Measurements from ENCODE around the gene PADI3.

The PADI3 gene

DNA sequence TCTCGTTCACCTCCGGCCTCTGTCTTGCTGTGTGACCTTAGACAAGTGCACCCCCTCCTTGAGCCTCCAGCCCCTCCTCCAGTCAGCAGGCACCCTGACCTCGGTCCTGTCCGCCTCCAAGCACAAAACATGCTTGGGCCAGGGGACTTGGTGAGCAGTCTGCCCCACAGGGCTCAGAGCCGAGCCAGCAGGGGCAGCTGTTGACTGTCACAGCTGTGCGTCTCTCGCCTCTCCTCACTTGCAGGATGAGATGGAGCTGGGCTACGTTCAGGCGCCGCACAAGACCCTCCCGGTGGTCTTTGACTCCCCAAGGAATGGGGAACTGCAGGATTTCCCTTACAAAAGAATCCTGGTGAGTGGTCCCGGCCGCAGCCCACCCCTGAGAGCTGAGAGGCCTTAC lies 24.2 kb downstream of the PADI3 start:
- no peak for DNase-seq (ENCODE audit: low read depth in 3 of 3)

DNA sequence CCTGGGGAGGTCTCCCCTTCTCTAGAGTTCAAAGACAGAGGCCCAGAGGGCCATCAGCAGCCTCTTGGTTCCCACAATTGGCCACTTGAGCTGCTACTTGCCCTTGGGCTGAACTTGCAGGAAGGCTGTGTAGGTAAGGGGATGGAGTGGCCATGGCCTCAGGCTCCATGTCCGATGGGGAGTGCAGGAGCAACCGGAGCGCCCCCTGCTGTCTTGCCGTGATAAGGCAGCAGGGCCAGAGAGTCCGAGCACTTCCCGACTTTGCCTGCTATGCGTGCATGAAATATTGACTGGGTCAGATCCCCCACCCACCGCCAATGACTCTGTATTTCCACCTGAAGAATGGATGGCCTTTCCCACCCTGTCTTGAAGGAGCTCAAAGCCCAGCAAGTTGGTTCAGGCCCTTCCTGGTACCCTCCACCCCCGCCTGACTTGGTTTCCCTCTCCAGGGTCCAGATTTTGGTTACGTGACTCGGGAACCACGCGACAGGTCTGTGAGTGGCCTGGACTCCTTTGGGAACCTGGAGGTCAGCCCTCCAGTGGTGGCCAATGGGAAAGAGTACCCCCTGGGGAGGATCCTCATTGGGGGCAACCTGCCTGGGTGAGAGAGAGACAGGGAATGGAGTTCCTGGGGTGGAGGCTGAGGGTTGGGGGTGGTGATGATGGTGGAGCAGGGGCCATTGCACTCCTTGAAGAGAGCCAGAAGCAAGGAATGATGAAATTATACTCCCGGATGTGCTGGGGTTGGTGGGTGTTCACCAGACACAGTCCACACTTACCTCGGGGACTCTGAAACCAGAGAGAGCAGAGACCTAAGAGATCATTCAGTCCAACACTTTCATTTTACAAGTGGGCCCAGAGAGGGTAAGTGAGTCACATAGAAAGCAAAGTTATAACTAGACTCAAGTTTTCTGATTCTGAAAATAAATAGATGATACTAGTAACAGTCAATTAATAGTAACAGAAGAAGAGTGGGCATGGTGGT lies 25.6 kb downstream of the PADI3 start:
- peak in 1 of 3 experiments; percentile 39 for DNase-seq (ENCODE audit: low read depth in 3 of 3)

GRCh38 chr1:17276568-17276967 lies 27.7 kb downstream of the PADI3 start:
- DNase-seq (ENCODE audit: low read depth in 3 of 3): no peak

GRCh38 chr1:17277511-17278159 lies 28.7 kb downstream of the PADI3 start:
- no peak for DNase-seq (ENCODE audit: low read depth in 3 of 3)

DNA sequence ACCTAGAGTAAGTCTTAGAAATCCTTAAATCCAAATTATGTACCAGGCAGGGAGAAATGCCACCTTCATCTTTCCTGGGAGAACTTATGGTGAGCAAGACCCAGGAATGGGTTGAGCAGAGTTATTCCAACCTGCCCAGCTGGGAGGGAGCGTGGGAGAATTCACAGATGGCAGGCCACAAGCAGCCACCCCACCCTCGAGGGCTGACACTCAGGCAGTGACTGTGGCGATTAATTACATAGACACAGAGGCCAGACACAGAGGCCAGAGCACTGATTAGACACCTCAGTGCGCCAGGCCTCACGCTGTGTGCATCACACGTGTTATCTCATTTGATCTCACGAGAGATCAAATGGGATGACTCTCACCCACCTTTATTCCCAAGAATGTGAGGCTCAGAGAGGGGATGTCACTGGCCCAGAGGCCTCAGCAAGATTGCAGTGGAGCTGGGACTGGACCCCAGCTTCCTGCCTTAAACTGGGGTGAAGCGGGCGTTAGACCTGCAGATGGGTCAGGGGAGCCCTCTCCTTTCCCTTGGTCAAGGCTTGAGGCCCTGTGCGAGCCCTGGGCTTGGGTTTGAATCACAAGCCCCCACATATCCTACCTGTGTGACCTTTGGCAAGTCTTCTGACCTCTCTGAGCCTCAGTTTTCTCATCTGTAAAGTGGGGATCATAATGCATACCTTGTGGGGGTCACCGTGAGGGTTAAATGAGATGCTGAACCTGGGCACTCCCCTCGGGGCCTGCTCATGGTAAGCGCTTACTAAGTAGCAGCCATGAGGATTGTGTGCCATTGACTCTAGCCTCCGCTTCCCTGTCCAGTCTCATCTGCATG lies 30.3 kb downstream of the PADI3 start:
- no peak for DNase-seq (ENCODE audit: low read depth in 3 of 3)

DNA sequence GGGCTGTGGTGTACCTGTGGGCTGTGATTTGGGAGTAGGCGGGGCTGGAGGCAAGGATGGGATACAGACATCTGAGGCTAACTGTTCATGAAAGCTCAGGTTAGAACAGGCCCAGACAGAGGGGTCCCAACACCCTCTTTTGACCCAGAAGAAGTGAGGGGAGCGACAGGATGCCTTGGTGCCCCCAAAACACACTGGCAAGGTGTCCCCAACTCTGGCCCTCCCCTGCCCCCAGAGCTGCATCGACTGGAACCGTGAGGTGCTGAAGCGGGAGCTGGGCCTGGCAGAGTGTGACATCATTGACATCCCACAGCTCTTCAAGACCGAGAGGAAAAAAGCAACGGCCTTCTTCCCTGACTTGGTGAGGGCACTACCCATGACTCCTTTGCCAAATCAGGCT lies 31.5 kb downstream of the PADI3 start:
- no peak for DNase-seq (ENCODE audit: low read depth in 3 of 3)

- DNase-seq (ENCODE audit: low read depth in 3 of 3): no peak
Observed at GRCh38 chr1:17280894-17281293, 32.0 kb downstream of the PADI3 start.

- DNase-seq (ENCODE audit: low read depth in 3 of 3): no peak
Observed at GRCh38 chr1:17281775-17282181, 32.9 kb downstream of the PADI3 start.

DNA sequence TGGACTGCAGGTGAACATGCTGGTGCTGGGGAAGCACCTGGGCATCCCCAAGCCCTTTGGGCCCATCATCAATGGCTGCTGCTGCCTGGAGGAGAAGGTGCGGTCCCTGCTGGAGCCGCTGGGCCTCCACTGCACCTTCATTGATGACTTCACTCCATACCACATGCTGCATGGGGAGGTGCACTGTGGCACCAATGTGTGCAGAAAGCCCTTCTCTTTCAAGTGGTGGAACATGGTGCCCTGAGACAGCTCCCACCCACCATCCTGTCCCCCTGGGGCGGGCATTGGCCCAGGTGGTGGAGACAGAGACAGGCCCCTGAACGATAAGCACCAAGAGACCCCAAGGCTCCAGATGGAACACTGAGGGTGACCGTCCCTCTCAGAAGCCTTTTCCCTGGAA lies 33.9 kb downstream of the PADI3 start:
- DNase-seq (ENCODE audit: low read depth in 3 of 3): no peak

DNA sequence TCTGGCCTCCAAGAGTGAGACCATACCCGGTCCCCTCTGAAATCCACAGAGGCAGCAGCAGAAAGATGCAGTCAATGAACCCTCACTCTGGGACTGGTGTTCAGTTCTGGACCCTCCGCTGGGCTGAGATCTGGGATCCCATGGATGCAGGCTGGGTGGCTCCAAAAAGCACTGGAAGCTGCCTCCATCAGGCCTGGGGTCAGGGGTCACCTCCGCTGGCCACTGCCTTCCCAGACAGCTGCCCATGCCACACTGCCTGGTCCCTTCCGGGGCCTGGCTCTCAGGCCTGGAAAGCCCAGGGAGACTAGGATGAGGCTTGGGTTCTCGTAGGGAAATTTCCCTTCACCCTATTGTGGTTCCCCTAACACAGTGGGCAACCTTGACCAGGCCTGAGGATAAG lies 37.7 kb downstream of the PADI3 start:
- no peak for DNase-seq (ENCODE audit: low read depth in 3 of 3)

- DNase-seq (ENCODE audit: low read depth in 3 of 3): no peak
Observed at GRCh38 chr1:17287130-17287776, 38.4 kb downstream of the PADI3 start.

DNA sequence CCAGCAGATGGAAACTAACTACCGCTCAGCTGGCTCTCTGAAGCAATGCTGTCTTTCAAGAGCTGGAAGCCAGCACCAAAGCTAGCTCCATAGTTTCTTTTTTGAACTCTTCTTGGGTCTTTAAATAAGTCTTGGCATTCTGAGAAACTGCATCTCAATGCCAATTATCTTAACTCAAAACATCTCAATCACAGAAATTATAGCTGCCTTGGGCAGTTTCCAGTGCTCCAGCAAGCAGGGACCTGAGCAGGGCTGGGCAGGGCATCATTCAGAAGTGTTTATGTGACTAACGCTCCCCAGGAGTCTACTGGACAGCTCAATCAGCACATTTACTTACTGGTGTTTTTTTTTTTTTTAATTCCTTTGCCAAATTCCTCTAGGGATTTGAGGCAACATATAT lies 40.8 kb downstream of the PADI3 start:
- DNase-seq (ENCODE audit: low read depth in 3 of 3): no peak

GRCh38 chr1:17290553-17290952 lies 41.7 kb downstream of the PADI3 start:
- no peak for DNase-seq (ENCODE audit: low read depth in 3 of 3)

- DNase-seq (ENCODE audit: low read depth in 3 of 3): no peak
Observed at GRCh38 chr1:17292299-17293160, 43.6 kb downstream of the PADI3 start.

DNA sequence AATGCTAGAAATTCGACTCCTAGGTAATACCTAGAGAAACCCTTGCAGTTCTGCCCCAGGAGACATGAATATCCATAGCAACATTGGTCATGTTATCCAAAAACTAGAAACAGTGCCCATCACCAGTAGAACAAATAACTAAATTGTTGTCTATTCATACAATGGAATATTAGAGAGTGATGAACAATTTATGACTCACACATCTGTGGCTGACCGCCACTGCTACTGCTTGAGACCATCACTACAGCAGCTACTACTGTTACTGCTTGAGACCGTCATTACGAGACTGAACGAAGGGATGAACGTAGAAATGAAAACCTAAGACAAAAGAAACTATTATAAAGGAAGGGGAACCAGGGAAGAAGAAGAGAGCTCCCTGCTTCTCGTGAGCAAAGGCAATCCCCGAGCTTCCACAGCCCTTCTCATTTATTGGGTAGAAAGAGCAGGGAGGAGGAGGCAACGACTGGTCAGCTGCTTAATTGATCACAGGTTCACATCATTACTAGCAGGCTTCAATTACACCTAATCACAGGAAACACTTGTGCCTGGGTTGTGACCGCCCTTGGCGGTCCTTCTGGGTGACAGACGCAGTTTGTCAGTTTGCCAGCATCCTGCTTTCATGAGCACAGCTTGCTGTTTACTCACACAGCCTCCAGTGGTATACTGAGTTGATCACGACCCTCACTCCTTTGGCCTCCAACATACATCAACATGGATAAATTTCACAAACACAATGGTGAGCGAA lies 45.0 kb downstream of the PADI3 start:
- no peak for DNase-seq (ENCODE audit: low read depth in 3 of 3)

DNA sequence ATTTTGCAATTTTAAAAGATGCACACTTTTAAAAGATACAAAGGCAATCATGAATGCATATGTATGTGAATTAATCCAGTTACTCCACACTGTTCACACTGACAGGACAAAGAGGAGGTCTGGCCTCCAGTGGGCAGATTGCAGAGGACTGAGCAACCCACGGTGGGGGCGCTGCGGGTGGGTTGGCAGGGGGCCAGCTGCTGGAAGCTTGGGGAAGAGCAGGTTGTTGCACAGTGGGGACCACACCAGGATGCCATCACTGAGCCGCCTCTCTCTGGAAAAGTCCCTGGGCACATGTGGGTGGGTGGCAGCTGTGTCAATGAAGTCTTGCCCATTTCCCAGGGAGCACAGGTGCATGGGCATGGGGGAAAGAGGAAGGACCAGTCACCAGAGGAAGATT lies 46.4 kb downstream of the PADI3 start:
- DNase-seq (ENCODE audit: low read depth in 3 of 3): no peak

- no peak for DNase-seq (ENCODE audit: low read depth in 3 of 3)
Observed at GRCh38 chr1:17296086-17296485, 47.2 kb downstream of the PADI3 start.

DNA sequence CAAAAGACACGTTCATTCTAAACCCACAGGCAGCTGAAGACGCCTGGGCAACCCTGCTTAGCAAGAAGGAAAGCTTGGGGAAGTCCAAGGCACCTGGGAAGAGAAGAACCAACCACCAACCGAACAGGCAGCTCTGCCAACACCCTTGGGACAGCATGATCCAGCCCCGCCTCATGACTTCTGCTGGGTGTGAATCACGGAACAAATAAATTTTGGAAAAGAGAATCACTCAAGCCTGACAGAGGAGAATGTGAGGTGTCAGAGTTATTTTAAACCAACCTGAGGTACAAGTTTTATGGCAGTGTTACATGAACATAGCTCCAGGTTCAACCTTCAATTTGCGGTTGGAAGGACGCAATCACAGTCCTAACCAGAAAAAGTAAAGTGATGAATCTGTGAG lies 49.1 kb downstream of the PADI3 start:
- DNase-seq (ENCODE audit: low read depth in 3 of 3): no peak

- no peak for DNase-seq (ENCODE audit: low read depth in 3 of 3)
Observed at GRCh38 chr1:17301767-17302166, 52.9 kb downstream of the PADI3 start.
